Measurements from ENCODE around the gene HSD11B2. TPM values are rescaled to one million over a fixed set of nuclear protein-coding genes. Genes with fewer than 3 reads are reported as not detected.

The HSD11B2 gene
- total and polyA plus RNA-seq, 2 of the 4 experiments (the other 2 are of a cell fraction) = 0.26 TPM; not detected in 1

GRCh38 chr16:67425061-67425460 is 5.9 kb upstream of the HSD11B2 start:
- ATAC-seq (ENCODE audit: low read depth) = 0 out of 2 replicates have a peak, but pooled peaks have one; percentile 13
- in situ Hi-C loops (cut with MboI; ENCODE audit: low sequenced_read_pairs) = no loop called here
- H3K9me1 ChIP-seq (ENCODE audit: insufficient read depth, low read length) = peaks cover 3% of the 10 kb centered on the region; the same call in 1 of the 2 replicates
- no peak overlapping the region for H3K4ac ChIP-seq (ENCODE audit: low read depth, low read length)
- no peak for TF ChIP-seq SMC3 (IDR thresholded peaks at IDR 0.05; ENCODE audit: low read depth, low read length)
- no peak for TF ChIP-seq POLR2A (IDR thresholded peaks at IDR 0.05; ENCODE audit: low read depth, low read length)
- H3K79me1 ChIP-seq (ENCODE audit: low read depth in 1 of 2, low read length in 2 of 2) = no peaks in the 10 kb centered on the region
- H2BK120ac ChIP-seq (ENCODE audit: low read depth, low read length) = no peak overlapping the region
- no peak overlapping the region for H3K56ac ChIP-seq (ENCODE audit: extremely low read depth, insufficient read depth, low read length)
- no peak overlapping the region for H2AFZ ChIP-seq (replicated peaks; ENCODE audit: low read length, poor library complexity)
- H2BK20ac ChIP-seq (ENCODE audit: low read depth, low read length) = no peak overlapping the region
- peaks cover 4% of the 10 kb centered on the region; the same call in 1 of the 2 replicates for H4K20me1 ChIP-seq (ENCODE audit: insufficient read depth, low read length)
- no peak overlapping the region for H2AK5ac ChIP-seq (ENCODE audit: low read depth, low read length)
- no peak for DNase-seq
- no peak overlapping the region for H3K23ac ChIP-seq (ENCODE audit: low read depth, low read length)
- H4K91ac ChIP-seq (ENCODE audit: insufficient read depth, low read depth, low read length) = no peak overlapping the region
- peaks cover 50% of the 10 kb centered on the region for H3K27me3 ChIP-seq (ENCODE audit: control insufficient read depth, insufficient read depth, low read length)
- intact Hi-C loops (cut with micrococcal nuclease) = loop anchor here (5.0 kb wide), 1 partner anchor 163 kb away; no protein-coding TSS in a partner anchor
- POLR2A ChIA-PET (ENCODE audit: unreplicated experiment) = no interaction called here
- H3K4me2 ChIP-seq (ENCODE audit: low read depth, low read length) = no peak overlapping the region
- CTCF ChIA-PET = no interaction called here
- no peak overlapping the region for H2BK15ac ChIP-seq (ENCODE audit: low read depth, low read length)
- no peak overlapping the region for H2BK5ac ChIP-seq (ENCODE audit: low read depth, low read length, poor library complexity, severe bottlenecking)
- no peak overlapping the region for H3K14ac ChIP-seq (replicated peaks; ENCODE audit: low read depth, low read length)
- H3K36me3 ChIP-seq (ENCODE audit: control insufficient read depth, insufficient read depth, low read length) = no peaks in the 10 kb centered on the region
- no peak overlapping the region for H4K8ac ChIP-seq (ENCODE audit: low read depth in 2 of 2, low read length in 2 of 2)
- H3K4me3 ChIP-seq (ENCODE audit: insufficient read depth, low read depth, low read length) = no peak overlapping the region
- WGBS, 2 experiments (ENCODE audit: extremely low coverage in 2 of 2, insufficient read length in 1 of 2) = no CpG with 5 or more reads among the region's 6 CpGs
- no peaks in the 10 kb centered on the region; the same call in 1 of the 2 replicates for H3K4me1 ChIP-seq (ENCODE audit: control insufficient read depth, insufficient read depth, low read length)
- H2AK9ac ChIP-seq (replicated peaks; ENCODE audit: low read depth, low read length, poor library complexity) = no peak overlapping the region
- BruUV-seq (replicated peaks) = no TSS peak
- no peak overlapping the region for H3K9ac ChIP-seq (ENCODE audit: low read depth, low read length)
- no peaks in the 10 kb centered on the region for H3K9me3 ChIP-seq (ENCODE audit: control insufficient read depth, insufficient read depth, low read length)
- H4K5ac ChIP-seq (ENCODE audit: low read depth, low read length) = no peak overlapping the region
- dilution Hi-C loops (cut with HindIII; ENCODE audit: low sequenced_read_pairs, unreplicated experiment) = no loop called here
- H3K18ac ChIP-seq (ENCODE audit: low read depth, low read length) = no peak overlapping the region
- H3K27ac ChIP-seq (ENCODE audit: insufficient read depth, low read length) = no peak overlapping the region

Data from IMR-90 (cell line).